GM23338 (cell line): ENCODE measurements around the gene SYT17. TPM values are rescaled to one million over a fixed set of nuclear protein-coding genes. Genes with fewer than 3 reads are reported as not detected.

Experiments
- EZH2phosphoT487 ChIP-seq: fragments of 200-600 bp; sonication (generic); IDR thresholded peaks from one replicate; pipeline ENCODE4 v1.8.1; 2018; ENCODE audit warnings: antibody characterized with exemption; ENCODE audit not compliant: unreplicated experiment
- STAT1 ChIP-seq: IDR thresholded peaks from one replicate; pipeline ENCODE4 v1.6.1; 2016; ENCODE audit warnings: antibody characterized with exemption; ENCODE audit not compliant: unreplicated experiment
- ZNF462 ChIP-seq: fragments of 250-450 bp; sonication (Bioruptor Pico); IDR thresholded peaks from 2 replicates; pipeline ENCODE4 v1.5.0; 2020; ENCODE audit warnings: mild to moderate bottlenecking, moderate library complexity
- polyA plus RNA-seq: library from polyadenylated mRNA; unstranded; fragments of >200 nt; fragmentation: Nextera tagmentation; extraction: Ambion mirVana; gene quantifications from 2 replicates; pipeline ENCODE4 v1.2.1, GENCODE V29; 2016
- total RNA-seq: library from RNA; depleted of rRNA; stranded (reverse); fragments of >200 nt; shearing (Covaris generic); gene quantifications from 2 replicates; pipeline ENCODE4 v1.2.3, GENCODE V29; 2014
- TF ChIP-seq, protein P1 (sequence below): IDR thresholded peaks from one replicate; pipeline ENCODE4 v1.6.1; 2018; ENCODE audit warnings: antibody characterized with exemption; ENCODE audit not compliant: unreplicated experiment
- TF ChIP-seq, protein P2 (sequence below), 2 experiments: fragments of 200-600 bp in 1 of 2; sonication (generic) in 1 of 2; conservative IDR thresholded peaks; 2 replicates each; pipeline versions ENCODE4 v1.5.1 to v1.6.1; 2016 to 2017; ENCODE audit warnings: antibody characterized with exemption in 2 of 2, low read depth in 2 of 2, mild to moderate bottlenecking in 2 of 2, moderate library complexity in 1 of 2

SYT17 gene
- total and polyA plus RNA-seq, 2 experiments from 2014 or later, result 5.3 to 9.5 TPM

- TF ChIP-seq ZNF462 (CRISPR knock-in tag) (no peak), STAT1 (no peak), EZH2phosphoT487 (no peak)
- TF ChIP-seq, protein P1, sequence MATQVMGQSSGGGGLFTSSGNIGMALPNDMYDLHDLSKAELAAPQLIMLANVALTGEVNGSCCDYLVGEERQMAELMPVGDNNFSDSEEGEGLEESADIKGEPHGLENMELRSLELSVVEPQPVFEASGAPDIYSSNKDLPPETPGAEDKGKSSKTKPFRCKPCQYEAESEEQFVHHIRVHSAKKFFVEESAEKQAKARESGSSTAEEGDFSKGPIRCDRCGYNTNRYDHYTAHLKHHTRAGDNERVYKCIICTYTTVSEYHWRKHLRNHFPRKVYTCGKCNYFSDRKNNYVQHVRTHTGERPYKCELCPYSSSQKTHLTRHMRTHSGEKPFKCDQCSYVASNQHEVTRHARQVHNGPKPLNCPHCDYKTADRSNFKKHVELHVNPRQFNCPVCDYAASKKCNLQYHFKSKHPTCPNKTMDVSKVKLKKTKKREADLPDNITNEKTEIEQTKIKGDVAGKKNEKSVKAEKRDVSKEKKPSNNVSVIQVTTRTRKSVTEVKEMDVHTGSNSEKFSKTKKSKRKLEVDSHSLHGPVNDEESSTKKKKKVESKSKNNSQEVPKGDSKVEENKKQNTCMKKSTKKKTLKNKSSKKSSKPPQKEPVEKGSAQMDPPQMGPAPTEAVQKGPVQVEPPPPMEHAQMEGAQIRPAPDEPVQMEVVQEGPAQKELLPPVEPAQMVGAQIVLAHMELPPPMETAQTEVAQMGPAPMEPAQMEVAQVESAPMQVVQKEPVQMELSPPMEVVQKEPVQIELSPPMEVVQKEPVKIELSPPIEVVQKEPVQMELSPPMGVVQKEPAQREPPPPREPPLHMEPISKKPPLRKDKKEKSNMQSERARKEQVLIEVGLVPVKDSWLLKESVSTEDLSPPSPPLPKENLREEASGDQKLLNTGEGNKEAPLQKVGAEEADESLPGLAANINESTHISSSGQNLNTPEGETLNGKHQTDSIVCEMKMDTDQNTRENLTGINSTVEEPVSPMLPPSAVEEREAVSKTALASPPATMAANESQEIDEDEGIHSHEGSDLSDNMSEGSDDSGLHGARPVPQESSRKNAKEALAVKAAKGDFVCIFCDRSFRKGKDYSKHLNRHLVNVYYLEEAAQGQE, result no peak
- TF ChIP-seq, protein P2, sequence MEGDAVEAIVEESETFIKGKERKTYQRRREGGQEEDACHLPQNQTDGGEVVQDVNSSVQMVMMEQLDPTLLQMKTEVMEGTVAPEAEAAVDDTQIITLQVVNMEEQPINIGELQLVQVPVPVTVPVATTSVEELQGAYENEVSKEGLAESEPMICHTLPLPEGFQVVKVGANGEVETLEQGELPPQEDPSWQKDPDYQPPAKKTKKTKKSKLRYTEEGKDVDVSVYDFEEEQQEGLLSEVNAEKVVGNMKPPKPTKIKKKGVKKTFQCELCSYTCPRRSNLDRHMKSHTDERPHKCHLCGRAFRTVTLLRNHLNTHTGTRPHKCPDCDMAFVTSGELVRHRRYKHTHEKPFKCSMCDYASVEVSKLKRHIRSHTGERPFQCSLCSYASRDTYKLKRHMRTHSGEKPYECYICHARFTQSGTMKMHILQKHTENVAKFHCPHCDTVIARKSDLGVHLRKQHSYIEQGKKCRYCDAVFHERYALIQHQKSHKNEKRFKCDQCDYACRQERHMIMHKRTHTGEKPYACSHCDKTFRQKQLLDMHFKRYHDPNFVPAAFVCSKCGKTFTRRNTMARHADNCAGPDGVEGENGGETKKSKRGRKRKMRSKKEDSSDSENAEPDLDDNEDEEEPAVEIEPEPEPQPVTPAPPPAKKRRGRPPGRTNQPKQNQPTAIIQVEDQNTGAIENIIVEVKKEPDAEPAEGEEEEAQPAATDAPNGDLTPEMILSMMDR (conservative IDR thresholded peaks at IDR 0.05; ENCODE audit: low read depth in 2 of 2), result no peak
Measured at GRCh38 chr16:19219836-19220235, 51.8 kb downstream of the SYT17 start (continued).
